Measurements from ENCODE around the gene CDK5RAP1. TPM values are rescaled to one million over a fixed set of nuclear protein-coding genes. Genes with fewer than 3 reads are reported as not detected.

The CDK5RAP1 gene
- total RNA-seq, 1 experiment from 2014 or later, result 49.9 TPM

DNA sequence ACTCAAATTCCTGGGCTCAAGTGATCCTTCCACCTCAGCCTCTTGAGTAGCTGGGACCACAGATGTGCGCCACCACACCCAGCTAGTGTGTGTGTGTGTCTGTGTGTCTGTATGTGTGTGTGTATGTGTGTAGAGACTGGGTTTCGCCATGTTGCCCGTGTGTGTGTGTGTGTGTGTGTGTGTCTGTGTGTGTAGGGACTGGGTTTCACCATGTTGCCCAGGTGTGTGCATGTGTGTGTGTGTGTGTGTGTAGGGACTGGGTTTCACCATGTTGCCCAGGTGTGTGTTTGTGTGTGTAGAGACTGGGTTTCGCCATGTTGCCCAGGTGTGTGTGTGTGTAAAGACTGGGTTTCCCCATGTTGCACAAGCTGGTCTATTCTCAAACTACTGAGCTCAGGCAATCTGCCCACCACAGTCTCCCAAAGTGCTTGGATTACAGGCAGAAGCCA lies 28.3 kb downstream of the CDK5RAP1 start:
- no peak for DNase-seq
- H3K27me3 ChIP-seq (ENCODE audit: control insufficient read depth, insufficient read depth, low read length), result no peaks in the 10 kb centered on the region
- H3K4me3 ChIP-seq (ENCODE audit: insufficient read depth, low read depth, low read length), result no peak overlapping the region
- peaks cover 32% of the 10 kb centered on the region for H3K36me3 ChIP-seq (replicated peaks; ENCODE audit: control insufficient read depth, insufficient read depth, low read length)

GRCh38 chr20:33370291-33370690 lies 31.0 kb downstream of the CDK5RAP1 start:
- DNase-seq, result no peak
- Histone ChIP-seq H3K4me3 (ENCODE audit: insufficient read depth, low read depth, low read length) (no peak overlapping the region), H3K27me3 (ENCODE audit: control insufficient read depth, insufficient read depth, low read length) (no peaks in the 10 kb centered on the region), H3K36me3 (replicated peaks; ENCODE audit: control insufficient read depth, insufficient read depth, low read length) (peaks cover 34% of the 10 kb centered on the region)

- peaks cover 27% of the 10 kb centered on the region for H3K36me3 ChIP-seq (replicated peaks; ENCODE audit: control insufficient read depth, insufficient read depth, low read length)
- H3K4me3 ChIP-seq (ENCODE audit: insufficient read depth, low read depth, low read length), result no peak overlapping the region
- H3K27me3 ChIP-seq (ENCODE audit: control insufficient read depth, insufficient read depth, low read length), result no peaks in the 10 kb centered on the region
- no peak for DNase-seq
Observed at GRCh38 chr20:33362898-33363297, 38.4 kb downstream of the CDK5RAP1 start.

- DNase-seq, result no peak
Observed at GRCh38 chr20:33359399-33360261, 41.7 kb downstream of the CDK5RAP1 start.

DNA sequence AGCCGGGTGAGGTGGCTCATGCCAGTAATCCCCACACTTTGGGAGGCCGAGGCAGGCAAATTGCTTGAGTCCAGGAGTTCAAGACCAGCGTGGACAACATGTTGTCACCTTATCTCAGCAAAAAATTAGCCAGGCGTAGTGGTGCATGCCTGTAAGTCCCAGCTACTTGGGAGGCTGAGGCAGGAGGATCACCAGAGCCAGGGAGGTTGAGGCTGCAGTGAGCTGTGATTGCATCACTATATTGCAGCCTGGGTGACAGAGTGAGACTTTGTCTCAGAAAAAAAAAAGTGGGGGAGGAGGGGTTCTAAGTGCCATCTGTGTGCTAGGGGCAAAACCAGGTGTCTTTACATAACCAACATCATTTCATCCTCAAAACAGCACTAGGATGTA lies 48.3 kb downstream of the CDK5RAP1 start:
- Histone ChIP-seq H3K27me3 (ENCODE audit: control insufficient read depth, insufficient read depth, low read length) (no peaks in the 10 kb centered on the region), H3K4me3 (ENCODE audit: insufficient read depth, low read depth, low read length) (no peak overlapping the region), H3K36me3 (replicated peaks; ENCODE audit: control insufficient read depth, insufficient read depth, low read length) (no peaks in the 10 kb centered on the region; the same call in 1 of the 2 replicates)
- DNase-seq, result no peak

More at GRCh38 chr20:33359399-33360261, 41.7 kb downstream of the CDK5RAP1 start:
- Histone ChIP-seq H3K36me3 (replicated peaks; ENCODE audit: control insufficient read depth, insufficient read depth, low read length) (peaks cover 16% of the 10 kb centered on the region), H3K4me3 (ENCODE audit: insufficient read depth, low read depth, low read length) (no peak overlapping the region), H3K27me3 (ENCODE audit: control insufficient read depth, insufficient read depth, low read length) (no peaks in the 10 kb centered on the region)

GRCh38 chr20:33352258-33353012 lies 48.9 kb downstream of the CDK5RAP1 start:
- no peak overlapping the region for H3K4me3 ChIP-seq (ENCODE audit: insufficient read depth, low read depth, low read length)
- H3K27me3 ChIP-seq (ENCODE audit: control insufficient read depth, insufficient read depth, low read length), result no peaks in the 10 kb centered on the region
- peak; percentile 67 for DNase-seq
- no peaks in the 10 kb centered on the region; the same call in 1 of the 2 replicates for H3K36me3 ChIP-seq (replicated peaks; ENCODE audit: control insufficient read depth, insufficient read depth, low read length)

- Histone ChIP-seq H3K36me3 (replicated peaks; ENCODE audit: control insufficient read depth, insufficient read depth, low read length) (no peaks in the 10 kb centered on the region; the same call in 1 of the 2 replicates), H3K4me3 (ENCODE audit: insufficient read depth, low read depth, low read length) (no peak overlapping the region), H3K27me3 (ENCODE audit: control insufficient read depth, insufficient read depth, low read length) (no peaks in the 10 kb centered on the region)
- no peak for DNase-seq
Observed at GRCh38 chr20:33351696-33352095, 49.6 kb downstream of the CDK5RAP1 start.

DNA sequence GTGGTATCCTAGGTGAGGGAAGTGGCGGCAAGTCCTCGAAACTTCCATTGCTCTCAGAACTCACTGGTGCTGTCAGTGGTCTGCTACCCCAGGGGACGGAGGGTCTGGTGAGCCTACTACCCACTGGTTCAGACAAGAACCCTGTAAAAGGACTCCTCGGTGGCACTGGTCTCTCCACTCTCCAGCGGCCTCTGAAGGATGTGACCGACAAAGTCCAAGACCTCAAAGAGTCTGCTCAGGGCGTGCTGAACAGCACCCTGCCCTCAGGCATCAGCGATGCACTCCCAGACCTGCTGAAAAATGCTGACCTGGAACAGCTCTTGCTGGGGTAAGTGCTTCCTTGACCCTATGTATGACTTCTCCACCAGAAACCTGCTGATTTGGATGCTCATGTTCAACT lies 51.8 kb downstream of the CDK5RAP1 start:
- DNase-seq, result no peak
- no peaks in the 10 kb centered on the region; the same call in 1 of the 2 replicates for H3K36me3 ChIP-seq (replicated peaks; ENCODE audit: control insufficient read depth, insufficient read depth, low read length)
- H3K4me3 ChIP-seq (ENCODE audit: insufficient read depth, low read depth, low read length), result no peak overlapping the region
- H3K27me3 ChIP-seq (ENCODE audit: control insufficient read depth, insufficient read depth, low read length), result no peaks in the 10 kb centered on the region

- no peak overlapping the region for H3K4me3 ChIP-seq (ENCODE audit: insufficient read depth, low read depth, low read length)
- no peaks in the 10 kb centered on the region; the same call in 1 of the 2 replicates for H3K36me3 ChIP-seq (replicated peaks; ENCODE audit: control insufficient read depth, insufficient read depth, low read length)
- DNase-seq, result peak; percentile 65
- no peaks in the 10 kb centered on the region for H3K27me3 ChIP-seq (ENCODE audit: control insufficient read depth, insufficient read depth, low read length)
Observed at GRCh38 chr20:33348136-33348937, 53.0 kb downstream of the CDK5RAP1 start.

DNA sequence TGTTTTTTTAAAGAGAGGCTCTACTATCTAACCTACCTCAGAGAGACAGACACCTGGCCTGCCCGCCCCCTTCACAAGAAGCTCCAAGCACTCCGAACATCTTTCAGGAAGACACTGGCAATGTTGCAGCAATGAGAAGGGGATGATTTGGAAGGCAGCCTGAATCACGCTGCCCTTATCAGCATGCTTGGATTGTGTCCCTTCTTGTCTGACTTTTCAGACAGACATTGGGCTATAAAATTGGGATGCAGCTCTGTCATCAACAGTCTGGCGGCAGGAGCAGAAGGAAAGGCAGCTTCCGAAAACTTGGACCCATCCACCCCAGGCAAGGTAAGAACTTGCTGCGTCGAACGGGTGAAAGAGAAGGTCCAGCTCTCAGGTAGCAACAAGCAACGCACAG lies 56.0 kb downstream of the CDK5RAP1 start:
- DNase-seq, result no peak
- H3K27me3 ChIP-seq (ENCODE audit: control insufficient read depth, insufficient read depth, low read length), result no peaks in the 10 kb centered on the region
- no peak overlapping the region for H3K4me3 ChIP-seq (ENCODE audit: insufficient read depth, low read depth, low read length)
- no peaks in the 10 kb centered on the region; the same call in 1 of the 2 replicates for H3K36me3 ChIP-seq (replicated peaks; ENCODE audit: control insufficient read depth, insufficient read depth, low read length)

DNA sequence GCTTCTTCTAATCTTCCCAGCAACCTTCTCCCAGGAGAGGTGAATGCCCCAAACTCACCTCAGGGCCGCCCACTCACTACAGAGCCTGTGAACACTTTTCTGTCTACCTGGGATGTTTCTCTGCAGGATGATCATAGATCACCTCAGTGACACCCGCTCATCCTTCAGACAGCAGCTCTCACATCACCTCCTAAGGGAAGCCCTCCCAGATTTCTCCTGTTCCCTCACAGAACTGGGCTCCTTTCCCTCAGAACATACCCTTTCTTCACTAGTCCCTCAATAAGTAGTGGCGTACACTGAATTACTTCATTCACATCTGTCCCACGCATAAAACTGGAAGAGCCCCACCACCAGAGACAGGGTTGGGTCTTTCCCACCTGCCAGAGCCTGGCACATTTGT lies 57.8 kb downstream of the CDK5RAP1 start:
- Histone ChIP-seq H3K4me3 (ENCODE audit: insufficient read depth, low read depth, low read length) (no peak overlapping the region), H3K36me3 (replicated peaks; ENCODE audit: control insufficient read depth, insufficient read depth, low read length) (no peaks in the 10 kb centered on the region), H3K27me3 (ENCODE audit: control insufficient read depth, insufficient read depth, low read length) (no peaks in the 10 kb centered on the region)
- DNase-seq, result no peak

- no peak for DNase-seq
- Histone ChIP-seq H3K4me3 (ENCODE audit: insufficient read depth, low read depth, low read length) (no peak overlapping the region), H3K36me3 (replicated peaks; ENCODE audit: control insufficient read depth, insufficient read depth, low read length) (no peaks in the 10 kb centered on the region), H3K27me3 (ENCODE audit: control insufficient read depth, insufficient read depth, low read length) (no peaks in the 10 kb centered on the region)
Observed at GRCh38 chr20:33339515-33340058, 61.7 kb downstream of the CDK5RAP1 start.

DNA sequence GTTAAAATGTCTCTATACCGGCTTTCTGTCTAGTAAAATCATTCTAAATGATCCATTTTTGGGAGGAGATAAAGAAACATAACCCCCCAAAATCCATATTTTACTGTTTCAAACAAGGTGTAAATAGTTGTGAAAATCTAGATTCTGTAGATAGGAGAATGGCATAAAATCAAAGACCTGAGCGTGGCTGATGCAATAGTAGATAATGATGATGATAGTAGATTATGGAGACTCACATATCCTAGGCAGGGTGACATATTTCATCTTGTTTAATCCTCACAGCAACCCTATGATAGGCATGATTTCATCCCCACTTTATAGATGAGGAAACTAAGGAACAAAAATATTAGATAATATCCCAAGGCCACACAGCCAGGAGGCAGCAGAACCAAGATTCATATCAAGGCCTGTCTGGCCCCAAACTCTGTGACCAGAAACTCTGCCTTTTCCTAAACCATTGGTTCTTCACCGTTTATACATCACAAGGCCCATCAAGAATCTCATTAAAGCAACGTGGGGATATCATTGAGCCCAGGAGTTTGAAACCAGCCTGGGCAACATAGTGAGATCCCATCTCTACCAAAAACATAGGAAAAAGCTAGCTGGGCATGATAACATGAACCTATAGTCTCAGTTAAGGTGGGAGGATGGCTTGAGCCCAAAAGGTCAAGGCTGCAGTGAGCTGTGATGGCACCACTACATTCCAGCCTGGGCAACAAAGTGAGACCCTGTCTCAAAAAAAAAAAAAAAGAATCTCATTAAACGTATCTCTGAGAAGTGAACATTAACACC lies 62.7 kb downstream of the CDK5RAP1 start:
- DNase-seq, result no peak
- H3K4me3 ChIP-seq (ENCODE audit: insufficient read depth, low read depth, low read length), result no peak overlapping the region
- no peaks in the 10 kb centered on the region for H3K27me3 ChIP-seq (ENCODE audit: control insufficient read depth, insufficient read depth, low read length)
- H3K36me3 ChIP-seq (replicated peaks; ENCODE audit: control insufficient read depth, insufficient read depth, low read length), result no peaks in the 10 kb centered on the region
